ENCODE measurements around the gene ATP6V0A1.
"Not testable (repeated sequence)": the region's sequence is repeated elsewhere in the genome, so short reads cannot be mapped to it uniquely, and the experiment has no call there.

ATP6V0A1 gene

DNA sequence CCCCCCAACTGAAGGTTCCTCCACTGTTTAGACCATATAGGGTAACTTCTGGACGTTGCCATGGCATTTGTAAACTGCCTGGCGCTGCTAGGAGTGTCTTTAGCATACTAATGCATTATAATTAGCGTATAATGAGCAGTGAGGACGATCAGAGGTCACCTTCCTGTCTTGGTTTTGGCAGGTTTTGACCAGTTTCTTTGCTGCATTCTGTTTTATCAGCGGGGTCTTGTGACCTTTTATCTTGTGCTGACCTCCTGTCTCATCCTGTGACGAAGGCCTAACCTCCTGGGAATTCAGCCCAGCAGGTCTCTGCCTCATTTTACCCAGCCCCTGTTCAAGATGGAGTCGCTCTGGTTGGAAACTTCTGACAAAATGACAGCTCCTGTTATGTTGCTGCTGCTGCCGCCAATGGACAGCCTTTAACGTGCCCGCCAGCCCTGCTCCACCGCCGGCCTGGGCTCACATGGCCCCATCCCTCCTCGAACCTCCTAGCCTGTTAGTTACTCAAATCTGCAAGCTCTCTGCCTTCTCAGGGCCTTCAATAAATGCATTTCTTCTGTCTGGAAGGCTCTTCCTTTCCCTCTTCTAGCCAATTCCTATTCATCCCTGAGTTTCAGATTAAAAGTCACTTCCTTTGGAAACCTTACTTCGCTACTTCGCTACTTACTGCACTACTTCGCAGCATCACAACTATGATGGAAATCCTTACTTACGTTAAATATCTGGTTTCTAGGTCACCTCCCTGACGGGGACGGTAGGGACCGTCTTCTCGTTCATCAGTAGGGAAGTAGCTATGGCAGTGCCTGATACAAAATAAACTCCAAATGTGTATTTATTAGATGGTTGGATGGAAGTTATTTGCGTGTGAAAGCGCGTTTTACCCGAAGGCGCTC lies 76.7 kb downstream of the ATP6V0A1 start:
- H3K9me3 Mint-ChIP-seq: no peaks in the 10 kb centered on the region
- no peaks in the 10 kb centered on the region for H3K27me3 Mint-ChIP-seq
- peaks cover 45% of the 10 kb centered on the region for H3K4me1 Mint-ChIP-seq
- H3K4me3 Mint-ChIP-seq: peak overlapping the region; percentile 88
- peaks cover 3% of the 10 kb centered on the region for H3K36me3 Mint-ChIP-seq
- peak overlapping the region; percentile 79 for H3K27ac Mint-ChIP-seq

DNA sequence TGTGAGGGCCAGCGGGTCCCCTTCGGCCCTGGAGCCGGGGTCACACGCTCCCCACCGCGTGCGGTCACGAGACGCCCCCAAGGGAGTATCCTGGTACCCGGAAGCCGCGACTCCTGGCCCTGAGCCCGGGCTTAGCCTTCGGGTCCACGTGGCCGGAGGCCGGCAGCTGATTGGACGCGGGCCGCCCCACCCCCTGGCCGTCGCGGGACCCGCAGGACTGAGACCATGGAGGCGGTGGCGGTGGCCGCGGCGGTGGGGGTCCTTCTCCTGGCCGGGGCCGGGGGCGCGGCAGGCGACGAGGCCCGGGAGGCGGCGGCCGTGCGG lies 77.3 kb downstream of the ATP6V0A1 start, which contains the start of gene NAGLU:
TSS of gene NAGLU (plus strand) at position 194 of the 324 bp plus-strand sequence. CDS start at position 226, 32 bp downstream.
- Mint-ChIP-seq H3K4me3 (peak within 1 kb of the TSS; percentile 88), H3K27me3 (no peaks in the 10 kb centered on the region), H3K9me3 (no peaks in the 10 kb centered on the region), H3K27ac (peak within 1 kb of the TSS; percentile 81), H3K4me1 (peaks cover 45% of the 10 kb centered on the region), H3K36me3 (peaks cover 3% of the 10 kb centered on the region)

DNA sequence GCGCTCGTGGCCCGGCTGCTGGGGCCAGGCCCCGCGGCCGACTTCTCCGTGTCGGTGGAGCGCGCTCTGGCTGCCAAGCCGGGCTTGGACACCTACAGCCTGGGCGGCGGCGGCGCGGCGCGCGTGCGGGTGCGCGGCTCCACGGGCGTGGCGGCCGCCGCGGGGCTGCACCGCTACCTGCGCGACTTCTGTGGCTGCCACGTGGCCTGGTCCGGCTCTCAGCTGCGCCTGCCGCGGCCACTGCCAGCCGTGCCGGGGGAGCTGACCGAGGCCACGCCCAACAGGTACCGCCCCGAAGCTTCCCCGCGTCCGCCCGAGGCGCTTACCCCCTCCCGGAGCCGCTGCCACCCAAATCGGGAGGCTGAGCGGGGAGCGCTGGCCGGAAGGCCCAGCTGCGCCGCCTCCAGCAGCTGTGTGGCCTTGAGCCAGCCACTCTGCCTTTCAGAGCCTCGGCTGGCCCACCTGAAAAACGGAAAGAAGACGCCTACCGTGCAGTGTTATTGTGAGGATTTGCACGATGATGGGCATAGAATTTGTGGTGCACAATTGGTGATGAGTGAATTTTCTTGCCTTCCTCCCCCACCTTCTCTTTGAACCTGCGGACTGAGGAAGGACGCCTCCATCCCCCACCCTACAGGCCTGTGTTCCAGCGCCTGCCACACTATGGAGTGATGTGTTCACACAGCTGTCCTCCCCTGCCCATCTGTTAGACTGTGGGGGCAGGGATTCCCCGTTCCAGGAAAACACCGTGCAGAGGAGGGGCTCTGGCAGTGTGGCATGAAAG lies 77.9 kb downstream of the ATP6V0A1 start:
- H3K36me3 Mint-ChIP-seq: peaks cover 3% of the 10 kb centered on the region
- no peaks in the 10 kb centered on the region for H3K27me3 Mint-ChIP-seq
- H3K4me3 Mint-ChIP-seq: peak overlapping the region; percentile 87
- H3K4me1 Mint-ChIP-seq: peaks cover 45% of the 10 kb centered on the region
- no peaks in the 10 kb centered on the region for H3K9me3 Mint-ChIP-seq
- H3K27ac Mint-ChIP-seq: peak overlapping the region; percentile 81

DNA sequence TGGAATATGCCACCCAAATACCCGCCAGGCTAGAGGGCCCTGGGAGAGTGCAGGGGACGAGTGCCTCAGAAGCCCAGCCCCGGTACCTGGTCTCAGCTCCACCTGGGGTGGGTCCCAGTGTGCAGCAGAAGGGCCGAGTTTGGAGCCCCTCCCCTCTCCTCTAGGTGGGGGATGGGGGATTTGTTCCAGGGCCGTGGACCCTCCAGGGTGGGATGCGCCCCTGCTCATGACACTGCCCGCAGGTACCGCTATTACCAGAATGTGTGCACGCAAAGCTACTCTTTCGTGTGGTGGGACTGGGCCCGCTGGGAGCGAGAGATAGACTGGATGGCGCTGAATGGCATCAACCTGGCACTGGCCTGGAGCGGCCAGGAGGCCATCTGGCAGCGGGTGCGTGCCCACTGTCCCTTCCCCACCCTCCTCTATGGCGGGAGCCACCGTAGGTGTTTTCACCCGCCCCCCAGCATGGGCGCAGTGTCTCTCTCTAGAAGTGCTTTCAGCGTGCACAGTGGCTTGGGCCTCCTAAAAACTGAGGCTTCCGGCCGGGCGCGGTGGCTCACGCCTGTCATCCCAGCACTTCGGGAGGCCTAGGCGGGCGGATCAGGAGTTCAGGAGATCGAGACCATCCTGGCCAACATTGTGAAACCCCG lies 78.6 kb downstream of the ATP6V0A1 start:
- H3K4me1 Mint-ChIP-seq: peaks cover 43% of the 10 kb centered on the region
- H3K27ac Mint-ChIP-seq: no peak overlapping the region
- H3K9me3 Mint-ChIP-seq: no peaks in the 10 kb centered on the region
- H3K4me3 Mint-ChIP-seq: peak overlapping the region; percentile 87
- no peaks in the 10 kb centered on the region for H3K27me3 Mint-ChIP-seq
- H3K36me3 Mint-ChIP-seq: peaks cover 3% of the 10 kb centered on the region

DNA sequence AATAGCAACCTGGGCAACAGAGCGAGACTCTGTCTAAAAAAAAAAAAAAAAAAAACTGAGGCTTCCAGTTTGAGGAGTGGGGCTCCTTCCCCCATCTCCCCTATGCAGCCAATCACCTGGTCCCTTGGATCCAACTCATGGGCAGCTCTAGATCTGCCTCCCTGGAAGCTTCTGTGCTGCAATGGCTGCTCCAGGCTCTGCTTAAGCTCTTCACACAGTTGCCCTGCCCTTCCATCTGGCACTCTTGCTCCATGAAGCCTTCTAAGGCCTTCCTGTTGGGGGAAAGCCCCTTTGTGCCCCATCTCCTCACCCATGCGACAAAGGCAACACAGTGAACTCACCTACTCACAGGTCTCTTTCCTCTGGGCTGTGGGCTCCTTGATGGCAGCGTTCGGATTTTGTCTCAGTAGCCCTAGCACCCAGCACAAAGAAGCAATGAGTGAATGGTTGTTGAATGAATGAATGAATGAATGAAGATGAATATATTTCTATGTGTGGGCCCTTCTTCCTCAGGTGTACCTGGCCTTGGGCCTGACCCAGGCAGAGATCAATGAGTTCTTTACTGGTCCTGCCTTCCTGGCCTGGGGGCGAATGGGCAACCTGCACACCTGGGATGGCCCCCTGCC lies 79.3 kb downstream of the ATP6V0A1 start:
- peaks cover 43% of the 10 kb centered on the region for H3K4me1 Mint-ChIP-seq
- no peak overlapping the region for H3K27ac Mint-ChIP-seq
- no peaks in the 10 kb centered on the region for H3K27me3 Mint-ChIP-seq
- H3K4me3 Mint-ChIP-seq: peak overlapping the region; percentile 72
- H3K9me3 Mint-ChIP-seq: no peaks in the 10 kb centered on the region
- peaks cover 3% of the 10 kb centered on the region for H3K36me3 Mint-ChIP-seq

DNA sequence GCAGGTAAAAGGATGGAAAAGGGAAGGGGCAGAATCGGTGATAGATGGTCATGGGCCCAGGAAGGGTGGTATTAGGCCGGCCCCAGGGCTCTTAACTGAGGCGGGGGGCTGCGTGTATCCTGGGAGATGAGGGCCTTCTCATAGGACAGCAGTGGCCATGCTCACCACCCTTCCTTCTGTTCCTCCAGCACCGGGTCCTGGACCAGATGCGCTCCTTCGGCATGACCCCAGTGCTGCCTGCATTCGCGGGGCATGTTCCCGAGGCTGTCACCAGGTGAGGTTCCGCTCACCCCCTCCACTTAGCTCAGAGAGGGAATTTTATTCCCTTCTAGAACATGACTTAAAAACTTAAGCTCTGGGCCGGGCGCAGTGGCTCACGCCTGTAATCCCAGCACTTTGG lies 79.8 kb downstream of the ATP6V0A1 start:
- Mint-ChIP-seq H3K4me3 (no peak overlapping the region), H3K4me1 (peaks cover 41% of the 10 kb centered on the region), H3K27ac (no peak overlapping the region), H3K27me3 (no peaks in the 10 kb centered on the region), H3K36me3 (peaks cover 3% of the 10 kb centered on the region), H3K9me3 (no peaks in the 10 kb centered on the region)

DNA sequence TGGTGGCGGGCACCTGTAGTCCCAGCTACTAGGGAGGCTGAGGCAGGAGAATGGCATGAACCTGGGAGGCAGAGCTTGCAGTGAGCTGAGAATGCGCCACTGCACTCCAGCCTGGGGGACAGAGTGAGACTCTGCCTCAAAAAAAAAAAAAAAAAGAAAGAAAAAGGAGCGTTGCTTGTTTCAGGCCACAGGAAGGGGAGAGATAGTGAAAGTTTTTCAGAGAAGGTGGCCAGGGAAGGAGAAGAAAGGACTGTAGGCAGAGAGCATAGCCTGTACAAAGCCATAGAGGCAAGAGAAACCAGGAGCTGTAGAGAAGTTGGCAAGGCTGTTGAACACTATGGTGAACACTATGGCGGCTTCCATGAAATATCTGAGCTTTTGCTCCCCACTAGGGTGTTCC lies 81.9 kb downstream of the ATP6V0A1 start:
- not testable (repeated sequence) for H3K36me3 Mint-ChIP-seq, H3K9me3 Mint-ChIP-seq, H3K27ac Mint-ChIP-seq, H3K27me3 Mint-ChIP-seq, H3K4me3 Mint-ChIP-seq
- peaks cover 35% of the 10 kb centered on the region for H3K4me1 Mint-ChIP-seq

DNA sequence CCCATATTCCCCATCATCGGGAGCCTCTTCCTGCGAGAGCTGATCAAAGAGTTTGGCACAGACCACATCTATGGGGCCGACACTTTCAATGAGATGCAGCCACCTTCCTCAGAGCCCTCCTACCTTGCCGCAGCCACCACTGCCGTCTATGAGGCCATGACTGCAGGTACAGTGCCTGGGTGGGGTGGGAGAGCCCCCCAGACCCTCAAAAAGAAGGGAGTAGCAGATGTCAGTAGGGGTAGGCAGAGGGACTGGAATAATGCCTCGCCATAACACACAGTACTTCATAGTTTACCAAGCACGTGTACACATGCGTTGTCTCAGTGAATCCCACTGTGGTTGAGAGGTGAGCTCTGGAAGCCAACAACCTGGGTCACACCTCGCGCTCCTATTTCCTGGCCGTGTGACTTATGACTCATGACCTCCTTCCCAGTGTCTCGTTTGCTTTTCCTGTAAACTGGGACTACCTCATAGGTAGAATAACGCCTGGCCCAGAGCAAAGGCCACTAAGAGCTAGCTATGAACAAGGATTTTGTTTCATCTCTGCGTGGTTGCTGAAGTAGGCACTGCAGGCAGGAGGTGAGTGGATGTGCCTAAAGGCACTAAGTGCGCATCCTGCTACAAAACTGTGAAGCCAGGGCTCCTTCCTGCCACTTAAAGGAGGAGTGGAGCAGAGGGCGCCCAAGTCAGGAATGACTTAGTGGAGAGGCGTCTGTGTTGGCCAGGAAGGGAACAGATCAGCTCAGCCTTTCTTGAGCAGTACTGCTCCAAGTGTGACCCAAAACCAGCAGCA lies 82.6 kb downstream of the ATP6V0A1 start:
- H3K4me3 Mint-ChIP-seq: peak overlapping the region; percentile 62
- peaks cover 31% of the 10 kb centered on the region for H3K4me1 Mint-ChIP-seq
- H3K27me3 Mint-ChIP-seq: no peaks in the 10 kb centered on the region
- no peaks in the 10 kb centered on the region for H3K9me3 Mint-ChIP-seq
- peaks cover 3% of the 10 kb centered on the region for H3K36me3 Mint-ChIP-seq
- peak overlapping the region; percentile 62 for H3K27ac Mint-ChIP-seq

DNA sequence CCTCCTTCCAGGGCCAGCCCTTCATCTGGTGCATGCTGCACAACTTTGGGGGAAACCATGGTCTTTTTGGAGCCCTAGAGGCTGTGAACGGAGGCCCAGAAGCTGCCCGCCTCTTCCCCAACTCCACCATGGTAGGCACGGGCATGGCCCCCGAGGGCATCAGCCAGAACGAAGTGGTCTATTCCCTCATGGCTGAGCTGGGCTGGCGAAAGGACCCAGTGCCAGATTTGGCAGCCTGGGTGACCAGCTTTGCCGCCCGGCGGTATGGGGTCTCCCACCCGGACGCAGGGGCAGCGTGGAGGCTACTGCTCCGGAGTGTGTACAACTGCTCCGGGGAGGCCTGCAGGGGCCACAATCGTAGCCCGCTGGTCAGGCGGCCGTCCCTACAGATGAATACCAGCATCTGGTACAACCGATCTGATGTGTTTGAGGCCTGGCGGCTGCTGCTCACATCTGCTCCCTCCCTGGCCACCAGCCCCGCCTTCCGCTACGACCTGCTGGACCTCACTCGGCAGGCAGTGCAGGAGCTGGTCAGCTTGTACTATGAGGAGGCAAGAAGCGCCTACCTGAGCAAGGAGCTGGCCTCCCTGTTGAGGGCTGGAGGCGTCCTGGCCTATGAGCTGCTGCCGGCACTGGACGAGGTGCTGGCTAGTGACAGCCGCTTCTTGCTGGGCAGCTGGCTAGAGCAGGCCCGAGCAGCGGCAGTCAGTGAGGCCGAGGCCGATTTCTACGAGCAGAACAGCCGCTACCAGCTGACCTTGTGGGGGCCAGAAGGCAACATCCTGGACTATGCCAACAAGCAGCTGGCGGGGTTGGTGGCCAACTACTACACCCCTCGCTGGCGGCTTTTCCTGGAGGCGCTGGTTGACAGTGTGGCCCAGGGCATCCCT lies 84.8 kb downstream of the ATP6V0A1 start:
- H3K27ac Mint-ChIP-seq: no peak overlapping the region
- no peaks in the 10 kb centered on the region for H3K27me3 Mint-ChIP-seq
- no peak overlapping the region for H3K4me3 Mint-ChIP-seq
- H3K4me1 Mint-ChIP-seq: peaks cover 18% of the 10 kb centered on the region
- no peaks in the 10 kb centered on the region for H3K9me3 Mint-ChIP-seq
- H3K36me3 Mint-ChIP-seq: peaks cover 3% of the 10 kb centered on the region

DNA sequence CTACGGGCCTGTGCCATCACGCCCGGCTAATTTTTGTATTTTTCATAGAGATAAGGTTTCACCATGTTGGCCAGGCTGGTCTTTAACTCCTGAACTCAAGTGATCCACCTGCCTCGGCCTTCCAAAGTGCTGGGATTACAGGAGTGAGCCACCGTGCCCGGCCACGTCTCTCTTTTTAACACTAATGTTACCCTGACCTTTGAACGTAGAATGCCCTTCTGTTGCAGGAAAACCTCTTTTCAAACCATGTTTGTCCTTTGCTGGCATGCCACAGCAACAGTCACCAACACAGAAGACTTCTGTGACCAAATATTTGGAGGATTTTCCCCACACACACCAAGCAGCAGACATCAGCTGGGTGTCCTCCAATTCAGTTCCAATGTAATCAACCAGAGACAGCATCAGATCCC lies 86.2 kb downstream of the ATP6V0A1 start:
- Mint-ChIP-seq H3K4me3 (no peak overlapping the region), H3K9me3 (no peaks in the 10 kb centered on the region), H3K4me1 (peaks cover 18% of the 10 kb centered on the region), H3K27me3 (no peaks in the 10 kb centered on the region), H3K27ac (no peak overlapping the region), H3K36me3 (no peaks in the 10 kb centered on the region)

DNA sequence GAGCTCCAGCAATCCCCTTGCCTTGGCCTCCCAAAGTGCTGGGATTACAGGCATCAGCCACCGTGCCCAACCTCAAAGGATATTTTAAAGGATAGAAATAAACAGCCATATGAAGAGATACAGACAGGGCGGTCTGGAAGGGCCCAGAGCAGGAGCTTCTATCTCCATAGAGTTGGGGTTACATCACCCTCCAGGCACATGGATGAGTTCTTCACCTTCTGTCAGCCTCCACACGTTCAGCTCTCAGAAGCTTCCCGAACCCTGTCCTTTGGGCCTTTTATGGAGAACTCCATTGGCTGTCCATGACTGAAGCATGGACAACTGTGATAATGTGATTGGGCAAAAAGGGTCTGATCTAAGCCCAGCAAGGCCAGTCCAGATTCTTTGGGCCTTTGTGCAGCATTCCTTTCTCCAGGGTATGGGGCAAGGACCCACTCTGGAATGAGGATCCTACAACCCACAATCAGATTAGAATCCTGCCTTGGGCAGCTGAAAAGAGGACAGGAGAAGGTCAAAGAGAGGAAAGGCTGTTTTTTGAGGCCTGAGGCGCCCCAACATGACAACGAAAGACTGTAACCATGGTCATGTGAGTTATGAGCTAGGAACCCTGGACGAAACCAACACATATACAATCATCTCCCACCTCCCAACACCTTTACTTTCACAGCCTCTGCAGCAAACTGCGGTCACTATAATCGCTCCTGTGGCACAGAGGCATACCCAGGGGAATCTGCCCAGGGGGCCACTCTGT lies 87.3 kb downstream of the ATP6V0A1 start:
- not testable (repeated sequence) for H3K9me3 Mint-ChIP-seq, H3K36me3 Mint-ChIP-seq, H3K4me3 Mint-ChIP-seq, H3K27me3 Mint-ChIP-seq, H3K27ac Mint-ChIP-seq
- peaks cover 15% of the 10 kb centered on the region for H3K4me1 Mint-ChIP-seq

DNA sequence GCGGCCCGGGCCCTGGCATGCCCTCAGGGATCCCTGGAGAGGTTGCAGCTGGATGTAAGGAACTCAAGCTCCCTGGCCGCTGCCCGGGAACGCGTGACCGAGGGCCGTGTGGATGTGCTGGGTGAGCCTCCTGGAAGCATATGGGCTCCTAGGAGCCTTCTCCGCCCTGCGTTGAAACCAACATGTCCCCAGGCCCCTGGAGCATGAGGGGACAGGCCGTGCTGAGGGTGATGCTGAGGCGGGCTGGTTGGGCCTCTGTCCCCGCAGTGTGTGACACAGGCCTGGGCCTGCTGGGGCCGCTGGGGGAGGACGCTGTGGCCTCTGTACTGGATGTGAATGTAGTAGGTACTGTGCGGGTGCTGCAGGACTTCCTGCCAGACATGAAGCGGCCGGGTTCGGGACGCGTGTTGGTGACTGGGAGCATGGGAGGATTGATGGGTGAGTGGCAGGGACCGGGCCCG lies 88.4 kb downstream of the ATP6V0A1 start:
- Mint-ChIP-seq H3K9me3 (no peaks in the 10 kb centered on the region), H3K36me3 (no peaks in the 10 kb centered on the region), H3K4me3 (no peak overlapping the region), H3K4me1 (peaks cover 9% of the 10 kb centered on the region), H3K27ac (no peak overlapping the region), H3K27me3 (no peaks in the 10 kb centered on the region)

DNA sequence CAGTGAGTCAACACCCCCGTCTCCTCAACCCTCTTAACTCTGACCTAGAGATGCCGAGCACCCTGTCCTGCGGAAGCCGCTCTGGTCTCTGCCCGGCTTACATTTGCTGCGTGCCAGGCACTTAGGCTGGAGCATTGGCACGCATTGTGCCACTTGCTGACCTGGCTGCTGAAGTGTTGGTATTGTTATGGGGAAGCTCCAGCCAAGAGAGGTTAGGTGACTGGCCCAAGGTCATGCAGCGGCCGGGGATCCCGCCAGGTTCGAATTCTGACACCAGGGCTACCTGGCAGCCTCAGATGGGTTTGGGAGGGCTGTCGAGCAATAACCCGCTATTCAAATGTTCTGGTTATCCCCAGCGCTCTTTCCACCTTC lies 89.0 kb downstream of the ATP6V0A1 start:
- Mint-ChIP-seq H3K27ac (no peak overlapping the region), H3K9me3 (no peaks in the 10 kb centered on the region), H3K36me3 (no peaks in the 10 kb centered on the region), H3K4me3 (no peak overlapping the region), H3K27me3 (no peaks in the 10 kb centered on the region), H3K4me1 (peaks cover 9% of the 10 kb centered on the region)

All from activated naive CD4-positive, alpha-beta T cell treated with anti-CD3 and anti-CD28 coated beads, Interleukin-2, amount 50 U/mL, for 24 hours (primary cell).